HL-60 (cell line): ENCODE data around the gene GAB4.

ENCODE experiments used
- DNase-seq, 2 experiments: peaks; one replicate each; pipeline ENCODE4 v3.0.0-alpha.2; 2010 to 2020; ENCODE audit warnings: low read depth in 1 of 2, low spot score in 1 of 2
- H3K27ac ChIP-seq: fragments of 250-450 bp; sonication (Bioruptor Pico); replicated peaks from 2 replicates; pipeline ENCODE4 v1.5.1; 2020; ENCODE audit warnings: mild to moderate bottlenecking, moderate library complexity
- H3K27me3 ChIP-seq: fragments of 250-450 bp; sonication (Bioruptor Pico); 2 replicates; pipeline ENCODE4 v1.5.1; 2021; ENCODE audit warnings: mild to moderate bottlenecking, moderate library complexity; ENCODE audit not compliant: insufficient read depth, poor library complexity, severe bottlenecking
- H3K4me3 ChIP-seq: replicated peaks from 2 replicates; pipeline ENCODE4 v1.5.1; 2011; ENCODE audit warnings: mild to moderate bottlenecking, control low read depth, low read length; ENCODE audit not compliant: insufficient read depth
- GABPA ChIP-seq: IDR thresholded peaks from 2 replicates; pipeline ENCODE4 v1.6.1; 2012; ENCODE audit warnings: low read depth
- POLR2AphosphoS5 ChIP-seq: IDR thresholded peaks from 2 replicates; pipeline ENCODE4 v1.6.1; 2012; ENCODE audit warnings: low read depth
- SPI1 ChIP-seq: IDR thresholded peaks from 2 replicates; pipeline ENCODE4 v1.6.1; 2012; ENCODE audit warnings: low read depth, mild to moderate bottlenecking, borderline replicate concordance
- TF ChIP-seq, protein P1 (sequence below): IDR thresholded peaks from one replicate; pipeline ENCODE4 v1.5.1; 2011; ENCODE audit warnings: low read length, control low read depth, inconsistent platforms; ENCODE audit not compliant: insufficient read depth
- TF ChIP-seq, protein P2 (sequence below): IDR thresholded peaks from 2 replicates; pipeline ENCODE4 v1.6.1; 2012; ENCODE audit warnings: low read depth; ENCODE audit not compliant: insufficient replicate concordance

Gene GAB4

DNA sequence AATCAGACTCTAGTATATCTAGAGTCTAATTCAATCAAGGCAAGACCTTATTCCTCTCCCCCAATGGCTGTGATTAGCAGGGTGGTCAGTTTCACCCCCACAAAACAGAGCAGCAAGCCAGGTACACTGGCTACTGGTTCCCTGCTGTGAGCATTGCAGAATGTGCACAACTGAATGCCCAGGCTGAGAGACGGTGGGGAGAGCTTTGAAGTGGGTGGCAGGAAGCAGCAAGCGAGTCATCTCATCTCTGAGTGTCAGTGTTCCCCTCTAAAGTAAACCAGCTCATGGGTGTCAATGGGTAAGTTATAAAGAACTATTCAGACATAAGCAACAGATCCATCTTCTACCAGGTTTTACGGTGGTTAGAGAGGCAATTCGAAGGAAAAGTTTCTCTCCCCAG, 37.6 kb downstream of the GAB4 start:
- H3K27me3 ChIP-seq = peaks cover 3% of the 10 kb centered on the region
- no peak for TF ChIP-seq GABPA
- TF ChIP-seq, protein P1, sequence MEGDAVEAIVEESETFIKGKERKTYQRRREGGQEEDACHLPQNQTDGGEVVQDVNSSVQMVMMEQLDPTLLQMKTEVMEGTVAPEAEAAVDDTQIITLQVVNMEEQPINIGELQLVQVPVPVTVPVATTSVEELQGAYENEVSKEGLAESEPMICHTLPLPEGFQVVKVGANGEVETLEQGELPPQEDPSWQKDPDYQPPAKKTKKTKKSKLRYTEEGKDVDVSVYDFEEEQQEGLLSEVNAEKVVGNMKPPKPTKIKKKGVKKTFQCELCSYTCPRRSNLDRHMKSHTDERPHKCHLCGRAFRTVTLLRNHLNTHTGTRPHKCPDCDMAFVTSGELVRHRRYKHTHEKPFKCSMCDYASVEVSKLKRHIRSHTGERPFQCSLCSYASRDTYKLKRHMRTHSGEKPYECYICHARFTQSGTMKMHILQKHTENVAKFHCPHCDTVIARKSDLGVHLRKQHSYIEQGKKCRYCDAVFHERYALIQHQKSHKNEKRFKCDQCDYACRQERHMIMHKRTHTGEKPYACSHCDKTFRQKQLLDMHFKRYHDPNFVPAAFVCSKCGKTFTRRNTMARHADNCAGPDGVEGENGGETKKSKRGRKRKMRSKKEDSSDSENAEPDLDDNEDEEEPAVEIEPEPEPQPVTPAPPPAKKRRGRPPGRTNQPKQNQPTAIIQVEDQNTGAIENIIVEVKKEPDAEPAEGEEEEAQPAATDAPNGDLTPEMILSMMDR = no peak
- TF ChIP-seq, protein P2, sequence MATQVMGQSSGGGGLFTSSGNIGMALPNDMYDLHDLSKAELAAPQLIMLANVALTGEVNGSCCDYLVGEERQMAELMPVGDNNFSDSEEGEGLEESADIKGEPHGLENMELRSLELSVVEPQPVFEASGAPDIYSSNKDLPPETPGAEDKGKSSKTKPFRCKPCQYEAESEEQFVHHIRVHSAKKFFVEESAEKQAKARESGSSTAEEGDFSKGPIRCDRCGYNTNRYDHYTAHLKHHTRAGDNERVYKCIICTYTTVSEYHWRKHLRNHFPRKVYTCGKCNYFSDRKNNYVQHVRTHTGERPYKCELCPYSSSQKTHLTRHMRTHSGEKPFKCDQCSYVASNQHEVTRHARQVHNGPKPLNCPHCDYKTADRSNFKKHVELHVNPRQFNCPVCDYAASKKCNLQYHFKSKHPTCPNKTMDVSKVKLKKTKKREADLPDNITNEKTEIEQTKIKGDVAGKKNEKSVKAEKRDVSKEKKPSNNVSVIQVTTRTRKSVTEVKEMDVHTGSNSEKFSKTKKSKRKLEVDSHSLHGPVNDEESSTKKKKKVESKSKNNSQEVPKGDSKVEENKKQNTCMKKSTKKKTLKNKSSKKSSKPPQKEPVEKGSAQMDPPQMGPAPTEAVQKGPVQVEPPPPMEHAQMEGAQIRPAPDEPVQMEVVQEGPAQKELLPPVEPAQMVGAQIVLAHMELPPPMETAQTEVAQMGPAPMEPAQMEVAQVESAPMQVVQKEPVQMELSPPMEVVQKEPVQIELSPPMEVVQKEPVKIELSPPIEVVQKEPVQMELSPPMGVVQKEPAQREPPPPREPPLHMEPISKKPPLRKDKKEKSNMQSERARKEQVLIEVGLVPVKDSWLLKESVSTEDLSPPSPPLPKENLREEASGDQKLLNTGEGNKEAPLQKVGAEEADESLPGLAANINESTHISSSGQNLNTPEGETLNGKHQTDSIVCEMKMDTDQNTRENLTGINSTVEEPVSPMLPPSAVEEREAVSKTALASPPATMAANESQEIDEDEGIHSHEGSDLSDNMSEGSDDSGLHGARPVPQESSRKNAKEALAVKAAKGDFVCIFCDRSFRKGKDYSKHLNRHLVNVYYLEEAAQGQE = no peak
- TF ChIP-seq POLR2AphosphoS5 = no peak
- no peak for TF ChIP-seq SPI1
- no peak overlapping the region for H3K4me3 ChIP-seq
- DNase-seq = no peak
- H3K27ac ChIP-seq = no peak overlapping the region

DNA sequence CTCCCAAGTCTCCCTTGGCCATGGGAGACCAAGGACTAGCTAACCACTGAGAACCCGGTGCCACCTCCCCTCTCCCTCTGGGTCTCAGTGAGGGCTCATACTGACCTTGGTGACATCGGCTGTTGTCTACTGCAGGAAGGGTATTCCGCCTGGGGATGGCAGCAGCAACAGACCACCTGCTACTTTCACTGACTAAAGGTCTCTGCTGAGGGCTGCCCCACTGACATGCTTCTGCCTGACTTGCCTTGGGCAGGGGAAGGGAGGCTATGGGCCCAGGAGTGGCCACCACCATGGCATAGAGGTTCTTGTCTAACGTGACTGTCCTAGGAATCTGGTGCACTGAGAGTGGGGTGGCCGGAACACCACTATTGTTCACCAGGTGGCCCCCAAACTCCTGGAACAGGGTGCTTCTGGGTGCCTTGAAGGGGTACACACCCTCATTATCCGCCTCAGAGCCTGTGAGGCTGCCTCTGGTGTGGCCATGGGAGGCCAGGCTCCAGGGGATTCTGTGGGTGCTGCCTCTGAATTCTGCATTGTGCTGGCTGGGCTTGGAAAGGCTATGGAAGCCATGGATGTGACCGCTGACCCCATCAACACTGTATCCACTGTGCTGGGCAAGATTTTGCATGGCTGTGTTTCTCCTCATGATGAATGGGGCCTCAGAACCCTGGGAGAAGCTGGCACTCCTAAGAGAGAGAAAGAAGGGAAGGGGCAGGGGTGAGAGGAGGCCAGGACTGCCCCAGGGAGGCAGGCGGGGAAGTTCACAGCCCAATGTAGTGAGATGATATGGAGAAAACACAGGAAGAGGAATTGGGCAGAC, 38.3 kb downstream of the GAB4 start:
- DNase-seq = no peak
- TF ChIP-seq, protein P2 = no peak
- TF ChIP-seq, protein P1 = no peak
- TF ChIP-seq GABPA (no peak), SPI1 (no peak), POLR2AphosphoS5 (no peak)
- H3K4me3 ChIP-seq = no peak overlapping the region
- H3K27me3 ChIP-seq = peaks cover 3% of the 10 kb centered on the region
- H3K27ac ChIP-seq = no peak overlapping the region

DNA sequence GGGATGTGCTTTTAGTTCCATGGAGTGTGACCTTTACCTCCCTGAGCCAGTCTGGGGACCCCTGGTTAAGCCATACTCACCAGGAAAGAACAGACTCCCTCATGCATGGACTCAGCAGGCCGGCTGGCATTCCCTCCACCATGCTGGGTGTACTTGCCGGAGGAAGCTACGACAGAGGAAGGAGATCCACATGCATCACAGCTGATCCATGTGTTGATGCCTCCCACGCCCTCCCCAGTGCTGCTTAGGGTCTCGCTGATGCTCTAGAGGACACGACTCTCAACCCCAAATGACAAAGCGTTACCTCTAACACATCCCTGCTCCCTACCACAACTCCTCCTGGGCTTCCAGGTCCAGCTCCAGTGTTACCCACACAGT, 39.8 kb downstream of the GAB4 start:
- DNase-seq = no peak
- Histone ChIP-seq H3K27ac (no peak overlapping the region), H3K27me3 (peaks cover 3% of the 10 kb centered on the region), H3K4me3 (no peak overlapping the region)
- no peak for TF ChIP-seq SPI1
- TF ChIP-seq, protein P2 = no peak
- TF ChIP-seq POLR2AphosphoS5 = no peak
- no peak for TF ChIP-seq GABPA
- TF ChIP-seq, protein P1 = no peak
